ENCODE measurements around the gene SPINK5.

SPINK5 gene

GRCh38 chr5:148091991-148092964 is 28.5 kb downstream of the SPINK5 start:
- no peak for DNase-seq (ENCODE audit: low read depth in 4 of 4, low spot score in 1 of 4)

- DNase-seq (ENCODE audit: low read depth in 4 of 4, low spot score in 1 of 4) = no peak
Observed at GRCh38 chr5:148094336-148094735, 30.6 kb downstream of the SPINK5 start.

GRCh38 chr5:148104226-148104625 is 40.4 kb downstream of the SPINK5 start:
- no peak for DNase-seq (ENCODE audit: low read depth in 4 of 4, low spot score in 1 of 4)

- DNase-seq (ENCODE audit: low read depth in 4 of 4, low spot score in 1 of 4) = no peak
Observed at GRCh38 chr5:148107608-148108007, 43.8 kb downstream of the SPINK5 start.

GRCh38 chr5:148113243-148113642 is 49.5 kb downstream of the SPINK5 start:
- no peak for DNase-seq (ENCODE audit: low read depth in 4 of 4, low spot score in 1 of 4)

GRCh38 chr5:148120317-148120716 is 56.5 kb downstream of the SPINK5 start:
- DNase-seq (ENCODE audit: low read depth in 4 of 4, low spot score in 1 of 4) = no peak

GRCh38 chr5:148125641-148126040 is 61.9 kb downstream of the SPINK5 start:
- no peak for DNase-seq (ENCODE audit: low read depth in 4 of 4, low spot score in 1 of 4)

- no peak for DNase-seq (ENCODE audit: low read depth in 4 of 4, low spot score in 1 of 4)
Observed at GRCh38 chr5:148135091-148136048, 71.6 kb downstream of the SPINK5 start.

GRCh38 chr5:148140846-148141245 is 77.1 kb downstream of the SPINK5 start:
- no peak for DNase-seq (ENCODE audit: low read depth in 4 of 4, low spot score in 1 of 4)

- no peak for DNase-seq (ENCODE audit: low read depth in 4 of 4, low spot score in 1 of 4)
Observed at GRCh38 chr5:148141645-148142044, 77.9 kb downstream of the SPINK5 start.

GRCh38 chr5:148145916-148146315 is 82.1 kb downstream of the SPINK5 start:
- no peak for DNase-seq (ENCODE audit: low read depth in 4 of 4, low spot score in 1 of 4)

- DNase-seq (ENCODE audit: low read depth in 4 of 4, low spot score in 1 of 4) = no peak
Observed at GRCh38 chr5:148146487-148146886, 82.7 kb downstream of the SPINK5 start.

- DNase-seq (ENCODE audit: low read depth in 4 of 4, low spot score in 1 of 4) = no peak
Observed at GRCh38 chr5:148147415-148147814, 83.6 kb downstream of the SPINK5 start.

- no peak for DNase-seq (ENCODE audit: low read depth in 4 of 4, low spot score in 1 of 4)
Observed at GRCh38 chr5:148151872-148152271, 88.1 kb downstream of the SPINK5 start.

GRCh38 chr5:148152781-148153180 is 89.0 kb downstream of the SPINK5 start:
- no peak for DNase-seq (ENCODE audit: low read depth in 4 of 4, low spot score in 1 of 4)

GRCh38 chr5:148156609-148157008 is 92.8 kb downstream of the SPINK5 start:
- no peak for DNase-seq (ENCODE audit: low read depth in 4 of 4, low spot score in 1 of 4)

GRCh38 chr5:148162038-148162437 is 98.3 kb downstream of the SPINK5 start:
- DNase-seq (ENCODE audit: low read depth in 4 of 4, low spot score in 1 of 4) = no peak

- no peak for DNase-seq (ENCODE audit: low read depth in 4 of 4, low spot score in 1 of 4)
Observed at GRCh38 chr5:148163345-148163744, 99.6 kb downstream of the SPINK5 start.

GRCh38 chr5:148166550-148167283 is 102.9 kb downstream of the SPINK5 start:
- DNase-seq (ENCODE audit: low read depth in 4 of 4, low spot score in 1 of 4) = no peak

GRCh38 chr5:148168246-148168645 is 104.5 kb downstream of the SPINK5 start, which contains the start of gene SPINK14:
Gene SPINK14, plus strand, starts transcription at chr5:148168546. Its CDS starts 1,187 bp downstream, at chr5:148169733.
- DNase-seq (ENCODE audit: low read depth in 4 of 4, low spot score in 1 of 4) = no peak

GRCh38 chr5:148172377-148172776 is 108.6 kb downstream of the SPINK5 start:
- no peak for DNase-seq (ENCODE audit: low read depth in 4 of 4, low spot score in 1 of 4)
